A673 (cell line): ENCODE measurements around the gene SLX4. TPM values are rescaled to one million over a fixed set of nuclear protein-coding genes. Genes with fewer than 3 reads are reported as not detected.

Source experiments
- BruUV-seq: library from RNA; stranded (reverse); fragments of 400-500 nt; replicated peaks from 2 replicates; lab custom pipeline; 2021; lab: Mats Ljungman, UMichigan
- CTCF ChIA-PET: fragments of 300-600 bp; sonication (Branson Sonifier 250); formaldehyde crosslinking; loops from one replicate; lab custom pipeline; 2022; ENCODE audit warnings: antibody characterized with exemption; lab: Charles Lee
- POLR2A ChIA-PET: fragments of 300-600 bp; sonication (Branson Sonifier 250); formaldehyde crosslinking; loops from one replicate; lab custom pipeline; 2022; ENCODE audit warnings: antibody characterized with exemption; ENCODE audit not compliant: low non-redundant PET; lab: Charles Lee
- DNase-seq: peaks from one replicate; pipeline ENCODE4 v3.0.0-alpha.2; 2015; ENCODE audit warnings: low spot score
- H3K27ac ChIP-seq: fragments of 200-600 bp; sonication (generic); 2 replicates; pipeline ENCODE4 v1.5.1; 2016; ENCODE audit warnings: mixed run types, low read depth, mild to moderate bottlenecking, mixed read lengths, antibody characterized with exemption, low read length; ENCODE audit not compliant: poor library complexity, severe bottlenecking
- H3K27me3 ChIP-seq: fragments of 200-600 bp; sonication (generic); replicated peaks from 2 replicates; pipeline ENCODE4 v1.6.1; 2017; ENCODE audit warnings: mixed run types, low read depth, mild to moderate bottlenecking, mixed read lengths, antibody characterized with exemption, low read length; ENCODE audit not compliant: insufficient read depth, poor library complexity
- H3K36me3 ChIP-seq: fragments of 200-600 bp; sonication (generic); 2 replicates; pipeline ENCODE4 v1.6.1; 2016; ENCODE audit warnings: mixed run types, mild to moderate bottlenecking, mixed read lengths, antibody characterized with exemption, low read length; ENCODE audit not compliant: insufficient read depth, poor library complexity, severe bottlenecking
- H3K4me1 ChIP-seq: fragments of 200-600 bp; sonication (generic); 2 replicates; pipeline ENCODE4 v1.6.1; 2017; ENCODE audit warnings: mixed run types, mild to moderate bottlenecking, mixed read lengths, antibody characterized with exemption, low read length; ENCODE audit not compliant: insufficient read depth, poor library complexity, severe bottlenecking
- H3K4me3 ChIP-seq: fragments of 200-600 bp; sonication (generic); 2 replicates; pipeline ENCODE4 v1.5.1; 2016; ENCODE audit warnings: low read depth, mixed run types, mild to moderate bottlenecking, mixed read lengths, low read length; ENCODE audit not compliant: poor library complexity, severe bottlenecking
- H3K9me3 ChIP-seq: fragments of 200-600 bp; sonication (generic); 2 replicates; pipeline ENCODE4 v1.6.1; 2016; ENCODE audit warnings: mixed run types, low read depth, mild to moderate bottlenecking, mixed read lengths, antibody characterized with exemption, low read length; ENCODE audit not compliant: poor library complexity, severe bottlenecking
- CTCF ChIP-seq: fragments of 300-800, 200-600 bp; sonication (generic); conservative IDR thresholded peaks from 2 replicates; pipeline ENCODE4 v1.5.1; 2017; ENCODE audit warnings: low read depth, mild to moderate bottlenecking, antibody characterized with exemption, low read length, moderate library complexity, mixed read lengths
- EZH2 ChIP-seq: fragments of 200-600 bp; sonication (generic); IDR thresholded peaks from 2 replicates; pipeline ENCODE4 v1.6.1; 2017; ENCODE audit warnings: borderline replicate concordance, low read depth, mild to moderate bottlenecking, mixed read lengths, antibody characterized with exemption, low read length; ENCODE audit not compliant: poor library complexity, severe bottlenecking
- intact Hi-C: fragments of 100-400 bp; cut with micrococcal nuclease; formaldehyde crosslinking; loops from one replicate; pipeline ENCODE4 v1.10.0; 2022; ENCODE audit not compliant: unreplicated experiment
- total RNA-seq: library from RNA; stranded (reverse); gene quantifications from 2 replicates; pipeline ENCODE4 v1.2.3, GENCODE V29; 2021

Gene SLX4
- total RNA-seq, 1 experiment from 2014 or later: 15.1 TPM

GRCh38 chr16:3575491-3575890, 35.9 kb downstream of the SLX4 start:
- DNase-seq: no peak
- Histone ChIP-seq H3K27me3 (no peaks in the 10 kb centered on the region), H3K36me3 (no peaks in the 10 kb centered on the region), H3K9me3 (no peaks in the 10 kb centered on the region), H3K27ac (no peak overlapping the region), H3K4me3 (no peak overlapping the region), H3K4me1 (peaks cover 8% of the 10 kb centered on the region)
- no TSS peak for BruUV-seq
- TF ChIP-seq CTCF (no peak), EZH2 (no peak)
- intact Hi-C loops: no loop called here
- ChIA-PET POLR2A (no interaction called here), CTCF (interaction anchor here (0.6 kb wide), 1 partner anchor 88 kb away, joined by 9 read pairs; no protein-coding TSS in a partner anchor)

GRCh38 chr16:3574195-3574594, 37.2 kb downstream of the SLX4 start:
- intact Hi-C loops: no loop called here
- no peaks in the 10 kb centered on the region for H3K9me3 ChIP-seq
- ChIA-PET CTCF (no interaction called here), POLR2A (no interaction called here)
- H3K4me3 ChIP-seq: no peak overlapping the region
- no peak for DNase-seq
- no peaks in the 10 kb centered on the region for H3K4me1 ChIP-seq
- TF ChIP-seq EZH2 (no peak), CTCF (no peak)
- no TSS peak for BruUV-seq
- no peaks in the 10 kb centered on the region for H3K27me3 ChIP-seq
- H3K27ac ChIP-seq: no peak overlapping the region
- no peaks in the 10 kb centered on the region for H3K36me3 ChIP-seq

- intact Hi-C loops: no loop called here
- H3K27ac ChIP-seq: no peak overlapping the region
- DNase-seq: no peak
- H3K4me3 ChIP-seq: no peak overlapping the region
- H3K27me3 ChIP-seq: no peaks in the 10 kb centered on the region
- no TSS peak for BruUV-seq
- no peaks in the 10 kb centered on the region for H3K36me3 ChIP-seq
- no peaks in the 10 kb centered on the region for H3K9me3 ChIP-seq
- POLR2A ChIA-PET: no interaction called here
- TF ChIP-seq EZH2: no peak
- TF ChIP-seq CTCF: no peak
- no peaks in the 10 kb centered on the region for H3K4me1 ChIP-seq
- CTCF ChIA-PET: no interaction called here
These were observed 38.1 kb downstream of the SLX4 start for GRCh38 chr16:3573146-3573815.
